K562 (cell line): ENCODE measurements around the gene SYNM. TPM values are rescaled to one million over a fixed set of nuclear protein-coding genes. Genes with fewer than 3 reads are reported as not detected.

Source experiments
- ATAC-seq: fragments of 200-7000 bp; cut with Tn5 transposase; 3 replicates; pipeline ENCODE4 v1.9.1; 2020; ENCODE audit warnings: moderate library complexity
- BruUV-seq: library from RNA; stranded (reverse); fragments of 400-500 nt; replicated peaks from 2 replicates; lab custom pipeline; 2021; lab: Mats Ljungman, UMichigan
- CTCF ChIA-PET: fragments of 300-600 bp; formaldehyde crosslinking; extraction: SDS; loops from one replicate; lab custom pipeline; 2021; ENCODE audit warnings: low intra/inter-chr PET ratio; lab: Yijun Ruan, JAX
- POLR2A ChIA-PET: fragments of 300-600, 350-650 bp; sonication (Branson Sonifier 250); formaldehyde crosslinking; extraction: SDS; loops from one replicate; lab custom pipeline; 2021; ENCODE audit warnings: antibody characterized with exemption, inconsistent platforms; lab: Yijun Ruan, JAX
- DNase-seq, 4 experiments: peaks; one replicate each; pipeline versions ENCODE4 v3.0.0 to v3.0.0-alpha.2; 2011 to 2018; ENCODE audit warnings: low spot score in 3 of 4, mixed read lengths in 3 of 4; ENCODE audit errors: extremely low read depth in 1 of 4
- FAIRE-seq: peaks from 2 replicates; lab custom pipeline; 2011; peaks lifted over from hg19 to GRCh38; lab: Jason Lieb, UNC
- H2AFZ ChIP-seq: 2 replicates; pipeline ENCODE4 v1.6.0; 2011; ENCODE audit warnings: low read depth, low read length, control low read depth, inconsistent platforms
- H3K27ac ChIP-seq: fragments of 200-600 bp; 3 replicates; pipeline ENCODE4 v1.8.0; 2011; ENCODE audit warnings: low read depth, mild to moderate bottlenecking, control low read depth, inconsistent platforms, low read length, moderate library complexity, mixed read lengths; ENCODE audit errors: extremely low read depth
- H3K27me3 ChIP-seq, 2 experiments: fragments of 300-600 bp in 1 of 2; 2 replicates in 1 of 2; 3 replicates in 1 of 2; pipeline versions ENCODE4 v1.6.0 to v1.8.0; 2011; ENCODE audit warnings: inconsistent platforms in 2 of 2, low read length in 2 of 2, mild to moderate bottlenecking in 1 of 2, mixed read lengths in 1 of 2, moderate library complexity in 1 of 2; ENCODE audit not compliant: control insufficient read depth in 2 of 2, insufficient read depth in 2 of 2
- H3K36me3 ChIP-seq: fragments of 300-600 bp; 3 replicates; pipeline ENCODE4 v1.8.0; 2011; ENCODE audit warnings: mild to moderate bottlenecking, low read length, inconsistent platforms; ENCODE audit not compliant: control insufficient read depth, insufficient read depth
- H3K4me1 ChIP-seq, 2 experiments: fragments of 200-600 bp in 1 of 2; replicated peaks in 1 of 2; 2 replicates in 1 of 2; 3 replicates in 1 of 2; pipeline versions ENCODE4 v1.5.1 to v1.8.0; 2011; ENCODE audit warnings: inconsistent platforms in 2 of 2, low read length in 2 of 2, mild to moderate bottlenecking in 1 of 2, mixed read lengths in 1 of 2, moderate library complexity in 1 of 2; ENCODE audit not compliant: control insufficient read depth in 2 of 2, insufficient read depth in 2 of 2
- H3K4me2 ChIP-seq: 2 replicates; pipeline ENCODE4 v1.6.1; 2011; ENCODE audit warnings: low read length, control low read depth, inconsistent platforms, mixed read lengths; ENCODE audit not compliant: insufficient read depth
- H3K4me3 ChIP-seq: fragments of 200-600 bp; sonication (generic), shearing (Covaris generic); 2 replicates; pipeline ENCODE4 v1.5.1; 2016; ENCODE audit warnings: control low read depth, inconsistent platforms
- H3K79me2 ChIP-seq: fragments of 200-600 bp; 3 replicates; pipeline ENCODE4 v1.8.0; 2011; ENCODE audit warnings: low read length, inconsistent platforms; ENCODE audit not compliant: control insufficient read depth, insufficient read depth
- H3K9ac ChIP-seq, 2 experiments: 2 replicates each; pipeline versions ENCODE4 v1.6.0 to v1.6.1; 2011; ENCODE audit warnings: low read depth in 2 of 2, low read length in 2 of 2, control low read depth in 1 of 2, inconsistent platforms in 1 of 2, mild to moderate bottlenecking in 1 of 2, mixed read lengths in 1 of 2; ENCODE audit not compliant: insufficient read depth in 1 of 2
- H3K9me1 ChIP-seq: one replicate; pipeline ENCODE4 v1.6.0; 2011; ENCODE audit warnings: inconsistent platforms, mild to moderate bottlenecking, low read length, moderate library complexity; ENCODE audit not compliant: control insufficient read depth, insufficient read depth
- H3K9me3 ChIP-seq: replicated peaks from 2 replicates; pipeline ENCODE4 v1.5.1; 2011; ENCODE audit warnings: low read depth, low read length, inconsistent platforms; ENCODE audit not compliant: control insufficient read depth, insufficient read depth
- H4K20me1 ChIP-seq: replicated peaks from 2 replicates; pipeline ENCODE4 v1.6.1; 2011; ENCODE audit warnings: low read length, inconsistent platforms, mixed read lengths; ENCODE audit not compliant: control insufficient read depth, insufficient read depth
- CCAR2 ChIP-seq: fragments of 200-400 bp; formaldehyde crosslinking; IDR thresholded peaks from 2 replicates; pipeline ENCODE4 v1.6.1; 2017; ENCODE audit warnings: mild to moderate bottlenecking, low read depth, low read length
- DNMT1 ChIP-seq: fragments of 450-650 bp; IDR thresholded peaks from 2 replicates; pipeline ENCODE4 v1.6.1; 2016; ENCODE audit warnings: antibody characterized with exemption, mild to moderate bottlenecking
- HLTF ChIP-seq: fragments of 450-650 bp; IDR thresholded peaks from 2 replicates; pipeline ENCODE4 v1.6.1; 2016
- PCBP2 ChIP-seq: fragments of 200-400 bp; formaldehyde crosslinking; IDR thresholded peaks from 2 replicates; pipeline ENCODE4 v1.6.1; 2018; ENCODE audit warnings: low read length, low read depth, mild to moderate bottlenecking, moderate library complexity; ENCODE audit not compliant: poor library complexity, severe bottlenecking
- RBM22 ChIP-seq: fragments of 200-400 bp; formaldehyde crosslinking; IDR thresholded peaks from 2 replicates; pipeline ENCODE4 v1.6.1; 2018; ENCODE audit warnings: low read length, low read depth; ENCODE audit not compliant: poor library complexity, severe bottlenecking
- ZNF695 ChIP-seq: fragments of 450-650 bp; formaldehyde crosslinking; IDR thresholded peaks from 2 replicates; pipeline ENCODE4 v1.4.0; 2020; ENCODE audit warnings: mild to moderate bottlenecking, moderate library complexity
- ZNF764 ChIP-seq: fragments of 250-450 bp; sonication (Bioruptor Pico); IDR thresholded peaks from 2 replicates; pipeline ENCODE4 v1.4.0; 2020; ENCODE audit warnings: low read depth, mild to moderate bottlenecking, moderate library complexity
- WGBS: fragments of 100-300 bp; shearing (Covaris generic); methylation state at CpG from one replicate; pipeline ENCODE4 v1.1.6; 2016; ENCODE audit warnings: low coverage, mixed read lengths; ENCODE audit not compliant: insufficient coverage; ENCODE audit errors: missing lambda C conversion rate; 5-methylcytosine and 5-hydroxymethylcytosine counted together
- in situ Hi-C: fragments of 300-500 bp; cut with MboI; formaldehyde crosslinking; loops from 4 replicates; pipeline ENCODE4 v1.15.0; 2018; ENCODE audit warnings: inconsistent platforms, mixed read lengths
- intact Hi-C: fragments of 100-400 bp; cut with micrococcal nuclease; formaldehyde crosslinking; loops from 2 replicates; pipeline ENCODE4 v1.14.2; 2022
- polyA plus RNA-seq, 8 experiments: library from polyadenylated mRNA; depleted of rRNA in 4 of 8; stranded (reverse) in 5 of 8; unstranded in 3 of 8; fragments of >200 nt; fragmentation: Nextera tagmentation in 2 of 8; fragmentation: Illumina TruSeq in 1 of 8; extraction: Ambion mirVana in 2 of 8; extraction: Trizol in 1 of 8; gene quantifications; 2 replicates each; pipeline versions ENCODE4 v1.2.1 to v1.2.3, GENCODE V29; 2011 to 2014; ENCODE audit warnings: inconsistent platforms in 1 of 8, missing spikeins in 1 of 8
- total RNA-seq, 7 experiments: library from RNA; depleted of rRNA in 6 of 7; stranded (reverse); fragments of >200 nt in 6 of 7; fragmentation: Illumina TruSeq in 2 of 7; extraction: Trizol in 2 of 7; gene quantifications; 2 replicates each; pipeline versions ENCODE4 v1.2.1 to v1.2.3, GENCODE V29; 2011 to 2021; ENCODE audit warnings: low replicate concordance in 1 of 7
- TF ChIP-seq, protein P1 (sequence below): fragments of 200-800 bp; sonication (Bioruptor generic); IDR thresholded peaks from 2 replicates; pipeline ENCODE4 v1.6.1; 2017; ENCODE audit warnings: missing genetic modification characterization, missing compliant biosample characterization
- TF ChIP-seq, protein P2 (sequence below), 2 experiments: fragments of 450-650 bp; IDR thresholded peaks; 2 replicates each; pipeline ENCODE4 v1.6.1; 2016; ENCODE audit warnings: mild to moderate bottlenecking in 2 of 2, borderline replicate concordance in 1 of 2, low read depth in 1 of 2, moderate library complexity in 1 of 2

The SYNM gene
- total and polyA plus RNA-seq, 9 of the 15 experiments (the other 6 are each of a cell fraction or from before 2014, with no cell fraction given): 0.01 to 0.42 (median 0.13) TPM

DNA sequence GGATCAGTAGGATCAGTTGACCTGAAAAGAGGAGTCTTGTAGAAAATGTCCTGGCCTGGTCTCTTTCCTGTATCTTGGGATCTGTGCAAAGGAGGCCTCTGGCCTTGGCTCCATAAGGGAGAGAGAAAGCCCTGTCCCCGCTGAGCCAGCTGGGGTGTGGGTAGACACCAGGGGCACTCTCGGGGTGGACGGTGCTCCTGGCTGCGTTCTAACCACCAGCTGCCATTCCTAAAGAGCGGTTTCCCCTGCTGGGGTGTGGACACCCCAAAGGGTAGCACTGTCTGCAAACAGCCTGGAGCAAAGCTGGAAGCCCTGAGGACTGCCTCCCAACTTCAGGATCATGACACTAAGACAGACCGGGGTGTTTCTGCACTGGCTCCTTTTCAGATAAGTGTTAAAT lies 23.5 kb downstream of the SYNM start (continued):
- TF ChIP-seq ZNF695 (CRISPR knock-in tag): no peak
- TF ChIP-seq PCBP2: no peak
- no peak for TF ChIP-seq CCAR2
- TF ChIP-seq, all 486 proteins: peak for 0

DNA sequence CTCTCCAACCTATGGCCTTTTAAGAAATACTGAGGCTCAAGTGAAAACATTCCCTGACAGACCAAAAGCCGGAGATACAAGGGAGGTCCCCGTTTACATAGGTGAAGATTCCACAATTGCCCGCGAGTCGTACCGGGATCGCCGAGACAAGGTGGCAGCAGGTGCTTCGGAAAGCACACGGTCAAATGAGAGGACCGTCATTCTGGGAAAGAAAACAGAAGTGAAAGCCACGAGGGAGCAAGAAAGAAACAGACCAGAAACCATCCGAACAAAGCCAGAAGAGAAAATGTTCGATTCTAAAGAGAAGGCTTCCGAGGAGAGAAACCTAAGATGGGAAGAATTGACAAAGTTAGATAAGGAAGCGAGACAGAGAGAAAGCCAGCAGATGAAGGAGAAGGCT lies 24.8 kb downstream of the SYNM start:
- Histone ChIP-seq H3K79me2 (no peaks in the 10 kb centered on the region), H3K4me3 (no peak overlapping the region), H3K9me3 (no peaks in the 10 kb centered on the region), H2AFZ (no peak overlapping the region), H3K4me1 (peaks cover 5 to 15% of the 10 kb centered on the region in 2 experiments; a peak in 3 of 5 replicates), H3K27ac (no peak overlapping the region), H3K9me1 (no peaks in the 10 kb centered on the region), H3K36me3 (no peaks in the 10 kb centered on the region), H4K20me1 (no peaks in the 10 kb centered on the region; the same call in 1 of the 2 replicates), H3K27me3 (peaks cover 29 to 72% of the 10 kb centered on the region in 2 experiments), H3K4me2 (no peak overlapping the region), H3K9ac (no peak overlapping the region)
- CTCF ChIA-PET: no interaction called here
- POLR2A ChIA-PET: no interaction called here
- in situ Hi-C loops (no loop called here), intact Hi-C loops (no loop called here)
- WGBS: 5% methylated on average over 16 of the region's 16 CpGs
- FAIRE-seq: no peak
- TF ChIP-seq DNMT1 (no peak), HLTF (no peak), RBM22 (no peak), ZNF764 (CRISPR knock-in tag) (no peak)
- TF ChIP-seq, protein P1, sequence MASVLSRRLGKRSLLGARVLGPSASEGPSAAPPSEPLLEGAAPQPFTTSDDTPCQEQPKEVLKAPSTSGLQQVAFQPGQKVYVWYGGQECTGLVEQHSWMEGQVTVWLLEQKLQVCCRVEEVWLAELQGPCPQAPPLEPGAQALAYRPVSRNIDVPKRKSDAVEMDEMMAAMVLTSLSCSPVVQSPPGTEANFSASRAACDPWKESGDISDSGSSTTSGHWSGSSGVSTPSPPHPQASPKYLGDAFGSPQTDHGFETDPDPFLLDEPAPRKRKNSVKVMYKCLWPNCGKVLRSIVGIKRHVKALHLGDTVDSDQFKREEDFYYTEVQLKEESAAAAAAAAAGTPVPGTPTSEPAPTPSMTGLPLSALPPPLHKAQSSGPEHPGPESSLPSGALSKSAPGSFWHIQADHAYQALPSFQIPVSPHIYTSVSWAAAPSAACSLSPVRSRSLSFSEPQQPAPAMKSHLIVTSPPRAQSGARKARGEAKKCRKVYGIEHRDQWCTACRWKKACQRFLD (CRISPR knock-in tag): no peak
- TF ChIP-seq, protein P2, sequence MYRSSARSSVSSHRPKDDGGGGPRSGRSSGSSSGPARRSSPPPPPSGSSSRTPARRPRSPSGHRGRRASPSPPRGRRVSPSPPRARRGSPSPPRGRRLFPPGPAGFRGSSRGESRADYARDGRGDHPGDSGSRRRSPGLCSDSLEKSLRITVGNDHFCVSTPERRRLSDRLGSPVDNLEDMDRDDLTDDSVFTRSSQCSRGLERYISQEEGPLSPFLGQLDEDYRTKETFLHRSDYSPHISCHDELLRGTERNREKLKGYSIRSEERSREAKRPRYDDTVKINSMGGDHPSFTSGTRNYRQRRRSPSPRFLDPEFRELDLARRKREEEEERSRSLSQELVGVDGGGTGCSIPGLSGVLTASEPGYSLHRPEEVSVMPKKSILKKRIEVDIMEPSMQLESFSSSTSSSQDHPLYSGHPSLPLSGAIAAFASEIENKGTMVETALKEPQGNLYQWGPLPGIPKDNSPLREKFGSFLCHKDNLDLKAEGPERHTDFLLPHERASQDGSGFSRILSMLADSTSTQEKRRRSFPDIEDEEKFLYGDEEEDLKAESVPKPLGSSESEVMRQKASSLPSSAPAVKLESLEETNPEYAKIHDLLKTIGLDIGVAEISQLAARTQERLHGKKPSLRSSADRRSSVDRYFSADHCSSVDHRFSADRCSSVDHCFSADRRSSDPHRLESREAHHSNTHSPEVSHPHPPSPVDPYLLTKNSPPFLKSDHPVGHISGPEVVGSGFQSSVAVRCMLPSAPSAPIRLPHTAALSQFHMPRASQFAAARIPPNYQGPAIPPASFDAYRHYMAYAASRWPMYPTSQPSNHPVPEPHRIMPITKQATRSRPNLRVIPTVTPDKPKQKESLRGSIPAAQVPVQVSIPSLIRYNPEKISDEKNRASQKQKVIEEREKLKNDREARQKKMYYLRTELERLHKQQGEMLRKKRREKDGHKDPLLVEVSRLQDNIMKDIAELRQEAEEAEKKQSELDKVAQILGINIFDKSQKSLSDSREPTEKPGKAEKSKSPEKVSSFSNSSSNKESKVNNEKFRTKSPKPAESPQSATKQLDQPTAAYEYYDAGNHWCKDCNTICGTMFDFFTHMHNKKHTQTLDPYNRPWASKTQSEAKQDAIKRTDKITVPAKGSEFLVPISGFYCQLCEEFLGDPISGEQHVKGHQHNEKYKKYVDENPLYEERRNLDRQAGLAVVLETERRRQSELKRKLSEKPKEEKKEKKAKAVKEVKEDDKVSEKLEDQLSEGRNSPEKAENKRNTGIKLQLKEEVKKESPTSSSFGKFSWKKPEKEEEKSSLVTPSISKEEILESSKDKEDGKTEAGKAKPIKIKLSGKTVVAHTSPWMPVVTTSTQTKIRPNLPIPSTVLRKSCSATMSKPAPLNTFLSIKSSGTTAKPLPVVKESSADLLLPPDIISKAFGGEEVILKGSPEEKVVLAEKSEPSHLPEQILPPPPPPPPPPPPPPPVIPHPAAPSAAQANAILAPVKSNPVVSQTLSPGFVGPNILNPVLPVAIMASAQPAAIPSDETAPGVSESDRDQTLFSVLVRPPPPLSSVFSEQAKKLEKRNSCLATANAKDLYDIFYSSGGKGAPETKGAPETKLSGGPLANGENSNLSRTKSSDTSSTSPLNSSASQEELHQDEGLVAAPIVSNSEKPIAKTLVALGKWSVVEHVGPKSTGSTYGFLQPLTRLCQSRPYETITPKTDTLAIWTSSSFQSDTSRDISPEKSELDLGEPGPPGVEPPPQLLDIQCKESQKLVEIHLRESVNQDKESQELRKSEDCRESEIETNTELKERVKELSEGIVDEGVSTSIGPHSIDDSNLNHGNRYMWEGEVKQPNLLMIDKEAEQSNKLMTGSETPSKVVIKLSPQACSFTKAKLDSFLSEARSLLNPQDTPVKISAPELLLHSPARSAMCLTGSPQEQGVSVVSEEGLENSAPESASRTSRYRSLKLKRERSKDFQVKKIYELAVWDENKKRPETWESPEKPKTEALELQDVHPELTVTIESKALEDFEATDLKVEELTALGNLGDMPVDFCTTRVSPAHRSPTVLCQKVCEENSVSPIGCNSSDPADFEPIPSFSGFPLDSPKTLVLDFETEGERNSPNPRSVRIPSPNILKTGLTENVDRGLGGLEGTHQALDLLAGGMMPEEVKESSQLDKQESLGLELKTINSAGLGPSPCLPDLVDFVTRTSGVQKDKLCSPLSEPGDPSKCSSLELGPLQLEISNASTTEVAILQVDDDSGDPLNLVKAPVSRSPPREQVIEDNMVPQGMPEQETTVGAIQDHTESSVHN (IDR thresholded peaks at IDR 0.05; ENCODE audit: borderline replicate concordance in 1 of 2, low read depth in 1 of 2): no peak
- no peak for DNase-seq
- no TSS peak for BruUV-seq
- ATAC-seq: no peak
